GM21619 (cell line): ENCODE data around the gene ERG.

Experiments
- ATAC-seq: cut with Tn5 transposase; IDR thresholded peaks from one replicate; pipeline ENCODE4 v1.9.1; 2021; ENCODE audit not compliant: unreplicated experiment

The ERG gene

DNA sequence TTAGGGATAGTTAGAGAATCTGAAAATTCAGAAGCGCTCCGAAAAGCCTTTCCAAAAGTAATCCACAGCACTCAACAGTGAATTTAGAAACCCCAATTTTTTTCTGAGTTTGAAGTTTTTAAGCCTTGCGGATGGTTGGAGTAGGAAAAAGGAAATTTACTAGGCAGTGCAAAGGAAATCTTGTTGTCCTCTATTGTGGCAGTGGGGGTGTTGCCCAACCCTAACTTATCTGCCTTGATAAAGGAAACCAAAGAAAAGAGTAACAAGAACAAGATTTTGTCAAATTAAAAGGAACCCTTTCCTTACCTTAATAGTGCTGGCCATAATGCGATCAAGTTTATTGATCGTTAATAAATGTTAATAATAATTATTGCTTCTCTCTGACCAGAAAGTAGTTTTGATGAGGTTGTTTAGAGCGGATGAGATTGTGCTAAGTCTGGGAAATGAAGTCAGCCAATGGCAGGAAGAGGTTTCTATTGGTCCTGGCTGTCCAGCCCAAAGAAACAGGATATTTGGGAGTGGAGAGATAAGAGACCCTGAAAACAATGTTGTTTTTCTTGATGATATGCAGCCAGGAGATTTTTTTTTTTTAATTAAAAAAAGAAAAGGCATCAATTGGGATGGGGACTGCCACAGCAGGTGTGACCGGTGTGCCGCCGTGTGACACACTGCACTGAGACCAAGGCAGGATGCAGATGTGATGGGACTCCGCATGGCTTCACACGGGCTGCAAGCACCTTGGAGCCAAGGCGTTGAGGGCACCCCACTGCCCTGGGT is at the start of gene ERG:
TSS of gene ERG (minus strand) at position 421 of the 777 bp plus-strand sequence. CDS start at position 324, 97 bp downstream.
- no peak for ATAC-seq

DNA sequence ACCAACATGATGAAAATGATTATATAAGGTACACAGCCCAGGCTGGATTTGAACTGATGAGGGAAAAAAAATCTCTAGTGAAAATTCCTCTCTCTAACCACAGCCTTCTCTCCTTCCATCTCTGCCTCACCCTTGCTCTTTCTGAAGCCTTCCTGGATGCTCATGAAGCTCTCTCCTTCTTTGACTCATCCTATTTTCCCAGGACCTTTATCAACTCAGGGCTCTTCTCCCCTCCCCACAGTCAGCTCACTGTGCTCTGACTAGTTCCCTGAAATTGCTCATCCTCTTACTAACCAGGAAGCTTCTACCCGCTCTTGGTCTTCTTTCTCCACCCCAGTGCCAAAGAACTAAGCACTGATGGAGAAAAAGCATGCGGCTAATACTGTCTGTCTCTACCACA is 46.4 kb upstream of the ERG start:
- ATAC-seq = no peak

DNA sequence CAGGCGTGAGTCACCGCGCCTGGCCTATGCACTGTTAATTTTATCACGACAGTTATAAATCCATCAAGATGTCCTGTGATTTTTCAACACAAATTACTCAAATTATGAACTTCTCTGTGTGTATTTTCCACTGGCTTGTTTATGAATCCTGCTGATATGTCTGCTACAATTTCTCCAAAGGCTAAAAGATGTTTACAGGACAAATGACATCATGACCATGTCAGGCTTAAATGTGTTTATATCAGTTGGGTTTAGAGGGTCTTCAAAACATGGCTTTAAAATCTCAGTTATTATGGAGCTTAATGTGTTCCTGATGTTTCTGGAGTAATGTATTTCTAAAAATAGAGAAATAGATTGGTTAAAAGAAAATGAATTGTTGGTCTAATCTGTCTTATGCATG is 44.0 kb upstream of the ERG start:
- no peak for ATAC-seq

GRCh38 chr21:38538353-38538752 is 40.1 kb upstream of the ERG start:
- no peak for ATAC-seq

DNA sequence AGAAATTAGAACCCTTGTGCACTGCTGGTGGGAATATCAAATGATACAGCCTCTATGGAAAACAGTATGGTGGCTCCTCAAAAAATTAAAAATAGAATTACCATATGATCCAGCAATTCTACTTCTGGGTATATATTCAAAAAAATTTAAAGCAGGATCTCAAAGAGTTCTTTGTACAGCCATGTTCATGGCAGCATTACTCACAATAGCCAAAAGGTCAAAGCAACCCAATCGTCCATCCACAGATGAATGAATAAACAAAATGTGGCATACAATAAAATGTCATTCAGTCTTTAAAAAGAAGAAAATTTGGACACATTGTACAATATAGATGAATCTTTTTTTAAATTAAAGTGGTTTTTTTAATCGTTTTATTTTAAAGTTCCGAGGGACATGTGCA is 36.3 kb upstream of the ERG start:
- ATAC-seq = no peak

- ATAC-seq = no peak
Measured at GRCh38 chr21:38533887-38534286, 35.6 kb upstream of the ERG start.

GRCh38 chr21:38531591-38531990 is 33.3 kb upstream of the ERG start:
- ATAC-seq = no peak

GRCh38 chr21:38531039-38531541 is 32.8 kb upstream of the ERG start:
- no peak for ATAC-seq

GRCh38 chr21:38527737-38528136 is 29.5 kb upstream of the ERG start:
- ATAC-seq = no peak

- no peak for ATAC-seq
Measured at GRCh38 chr21:38525454-38525853, 27.2 kb upstream of the ERG start.

GRCh38 chr21:38524168-38525153 is 26.2 kb upstream of the ERG start:
- ATAC-seq = no peak

GRCh38 chr21:38520511-38520910 is 22.2 kb upstream of the ERG start:
- ATAC-seq = no peak

DNA sequence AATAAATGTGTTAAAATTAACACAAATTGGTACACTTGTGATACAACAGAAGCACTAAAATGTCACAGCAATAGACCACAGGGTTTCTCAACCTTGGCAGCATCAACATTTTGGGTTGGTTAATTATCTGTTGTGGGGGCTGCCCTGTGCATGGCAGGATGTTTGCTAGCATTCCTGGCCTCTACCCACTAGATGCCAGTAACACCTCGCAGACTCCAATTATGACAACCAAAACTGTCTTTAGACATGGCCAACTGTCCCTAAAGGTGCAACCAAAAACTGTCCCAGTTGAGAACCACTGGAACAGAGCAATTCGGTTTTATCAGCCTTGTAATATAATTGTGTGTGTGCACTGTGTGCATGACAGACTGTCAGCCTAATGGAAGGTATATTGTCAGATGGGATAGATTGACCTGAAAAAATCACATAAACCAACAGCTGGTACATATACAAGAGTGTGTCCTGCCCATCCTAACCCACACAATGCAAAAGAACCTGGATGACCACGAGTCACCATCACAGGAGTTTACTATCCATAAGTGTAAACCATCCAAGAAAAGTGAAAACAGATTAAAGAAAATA is 13.5 kb upstream of the ERG start:
- no peak for ATAC-seq

- no peak for ATAC-seq
Measured at GRCh38 chr21:38511198-38511597, 12.9 kb upstream of the ERG start.

DNA sequence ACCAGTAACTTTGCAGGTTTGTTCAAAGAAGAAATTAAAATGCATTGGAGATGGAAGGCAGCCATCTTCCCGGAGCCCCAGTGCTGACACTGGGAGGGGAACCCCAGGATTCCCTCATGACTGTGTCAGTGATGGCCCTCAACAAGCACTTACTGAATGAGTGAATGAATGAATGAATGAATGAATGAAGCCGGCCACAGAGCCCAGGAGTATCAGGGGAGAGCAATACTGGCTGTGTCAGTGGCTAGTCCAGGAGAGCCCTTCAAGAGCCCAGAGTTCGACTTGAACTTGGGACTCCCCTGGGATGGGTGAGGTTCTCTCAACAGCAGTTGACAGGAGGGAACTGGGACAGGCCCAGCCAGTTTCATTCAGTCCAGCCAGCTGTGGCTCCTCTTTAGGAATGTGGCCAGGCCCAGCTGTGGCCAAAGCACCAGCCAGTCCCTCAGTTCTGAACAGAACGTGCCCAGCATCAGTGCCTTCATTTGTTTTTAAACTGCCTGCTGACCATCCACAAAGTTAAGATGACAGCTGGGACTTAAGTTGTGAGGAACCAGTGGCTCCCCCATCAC is 9.2 kb upstream of the ERG start:
- ATAC-seq = no peak

DNA sequence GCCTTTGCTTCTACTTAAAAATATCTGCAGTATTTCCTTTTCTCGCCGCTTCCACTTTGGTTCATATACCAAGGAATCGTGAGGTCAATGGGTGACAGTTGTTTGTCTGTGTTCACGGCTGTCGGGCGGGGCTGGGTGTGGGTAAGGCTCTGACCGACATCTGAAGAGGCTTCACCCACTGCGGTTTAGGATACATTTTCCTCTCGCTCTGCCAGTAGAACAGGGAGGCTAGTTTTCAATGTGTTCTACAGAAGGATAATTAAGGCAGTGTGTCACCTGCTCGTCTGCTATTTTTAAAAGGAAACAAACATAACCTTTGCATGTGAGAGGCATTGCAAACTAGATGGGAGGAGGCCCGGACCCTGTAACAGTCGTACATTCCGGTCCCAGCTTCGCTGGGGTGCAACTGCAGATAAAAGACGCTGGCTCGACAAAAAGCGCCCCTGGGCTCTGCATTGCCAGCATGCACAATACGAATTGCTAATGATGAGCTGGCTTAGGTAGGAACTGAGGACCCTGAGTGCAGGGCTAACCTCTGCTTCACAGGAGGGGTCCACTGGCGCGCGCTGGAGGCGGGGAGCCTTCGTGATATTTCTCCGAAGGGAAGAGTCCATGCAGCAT is 8.5 kb upstream of the ERG start:
- no peak for ATAC-seq

DNA sequence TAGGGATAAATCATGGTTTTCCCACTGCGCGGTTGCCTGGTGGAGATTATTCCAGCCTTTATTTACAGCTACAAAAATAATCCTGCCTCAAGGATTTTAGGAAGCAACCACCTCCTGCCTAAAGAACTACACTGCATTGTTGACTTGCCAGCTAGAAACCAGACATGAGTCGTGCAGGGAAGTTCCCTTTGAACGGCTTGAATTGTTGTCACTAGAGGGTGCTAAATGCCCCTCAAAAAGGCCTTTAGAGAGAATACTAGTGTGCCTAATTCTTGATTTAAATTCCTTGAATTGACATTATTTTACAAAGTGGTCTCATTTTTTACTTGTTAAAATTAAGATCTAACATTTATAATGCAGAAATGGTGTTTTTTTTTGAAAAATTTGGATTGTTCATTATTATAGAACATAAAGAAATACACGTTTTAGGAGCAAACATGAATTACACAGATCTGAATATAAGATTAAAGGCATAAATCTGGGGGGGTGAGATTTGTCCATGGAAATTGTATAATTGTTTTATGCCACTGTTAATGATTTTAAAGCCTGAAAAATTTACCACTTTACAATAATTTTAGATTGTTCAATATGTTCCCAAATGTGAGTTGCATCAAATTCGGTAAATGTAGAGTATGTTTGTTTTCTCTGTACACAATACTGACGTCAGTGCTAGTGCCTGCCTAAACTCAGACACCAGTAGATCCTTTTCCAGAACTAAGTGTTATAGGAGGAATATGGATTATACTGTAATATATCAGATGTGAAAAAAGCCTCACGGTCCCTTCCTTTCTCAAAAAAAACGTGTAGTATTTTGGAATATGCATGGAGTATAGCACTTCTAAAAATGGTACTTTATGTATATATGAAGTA is 7.6 kb upstream of the ERG start:
- no peak for ATAC-seq

DNA sequence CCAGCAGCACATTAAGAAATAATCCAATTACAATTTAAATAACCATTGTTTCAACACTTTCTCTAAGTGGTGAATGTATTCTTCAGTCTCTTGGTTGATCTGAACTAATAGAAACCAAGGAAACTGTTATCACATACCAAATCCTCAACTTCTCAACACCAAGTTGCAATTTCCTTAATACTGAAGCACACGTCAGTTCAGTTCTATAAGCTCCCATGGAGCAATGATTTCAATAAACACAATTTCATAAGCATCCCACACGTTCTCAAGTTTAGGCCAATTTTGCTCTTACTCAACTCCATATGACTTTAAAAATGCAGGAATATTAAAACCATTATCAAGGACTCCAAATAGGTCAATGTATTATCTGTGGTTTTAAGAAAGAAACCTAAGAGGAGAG is 5.8 kb upstream of the ERG start:
- ATAC-seq = no peak

DNA sequence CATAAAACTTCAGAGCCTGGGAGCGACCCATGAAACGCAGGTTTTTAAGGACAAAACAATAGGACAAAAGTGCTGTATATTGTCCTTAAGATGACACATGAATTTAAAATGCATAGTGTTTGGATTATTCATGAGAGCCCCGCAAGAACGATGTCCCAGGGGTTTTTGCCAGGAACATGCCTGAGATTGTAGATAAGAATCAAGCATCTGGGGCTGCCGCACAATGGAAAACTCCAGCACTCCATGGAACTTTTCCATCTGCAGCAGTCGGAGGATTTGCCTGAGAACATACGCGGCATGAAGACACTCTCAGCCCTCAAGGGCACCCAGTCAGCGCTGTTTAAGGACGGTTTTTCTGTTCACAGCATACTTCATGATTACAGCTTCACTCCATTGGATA is 5.3 kb upstream of the ERG start:
- no peak for ATAC-seq

DNA sequence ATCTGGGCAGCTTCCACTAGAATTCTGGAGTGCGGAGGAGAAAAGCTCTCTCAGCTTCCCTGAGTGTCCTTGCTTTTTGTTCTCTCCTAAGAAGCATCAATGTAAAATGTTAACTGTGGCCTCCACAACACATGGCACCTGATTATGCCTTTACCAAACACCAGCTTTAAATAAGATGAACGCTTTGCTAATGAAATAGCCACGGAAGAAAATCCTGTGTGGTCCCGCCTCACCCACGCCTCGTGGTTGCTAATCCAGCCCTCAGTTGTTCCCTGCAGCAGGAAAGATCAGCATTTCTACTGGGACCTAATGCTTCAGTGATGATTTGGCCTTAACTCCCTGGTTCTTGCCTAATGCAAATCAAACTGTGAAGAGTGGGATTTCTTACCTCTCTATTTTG is 1.8 kb upstream of the ERG start:
- no peak for ATAC-seq
